ENCODE results near the gene JAZF1.

JAZF1 gene

GRCh38 chr7:27999829-28000228, 180.8 kb downstream of the JAZF1 start:
- no peak overlapping the region for H3K4me3 ChIP-seq (ENCODE audit: low read depth, low read length)
- TF ChIP-seq, protein P1, sequence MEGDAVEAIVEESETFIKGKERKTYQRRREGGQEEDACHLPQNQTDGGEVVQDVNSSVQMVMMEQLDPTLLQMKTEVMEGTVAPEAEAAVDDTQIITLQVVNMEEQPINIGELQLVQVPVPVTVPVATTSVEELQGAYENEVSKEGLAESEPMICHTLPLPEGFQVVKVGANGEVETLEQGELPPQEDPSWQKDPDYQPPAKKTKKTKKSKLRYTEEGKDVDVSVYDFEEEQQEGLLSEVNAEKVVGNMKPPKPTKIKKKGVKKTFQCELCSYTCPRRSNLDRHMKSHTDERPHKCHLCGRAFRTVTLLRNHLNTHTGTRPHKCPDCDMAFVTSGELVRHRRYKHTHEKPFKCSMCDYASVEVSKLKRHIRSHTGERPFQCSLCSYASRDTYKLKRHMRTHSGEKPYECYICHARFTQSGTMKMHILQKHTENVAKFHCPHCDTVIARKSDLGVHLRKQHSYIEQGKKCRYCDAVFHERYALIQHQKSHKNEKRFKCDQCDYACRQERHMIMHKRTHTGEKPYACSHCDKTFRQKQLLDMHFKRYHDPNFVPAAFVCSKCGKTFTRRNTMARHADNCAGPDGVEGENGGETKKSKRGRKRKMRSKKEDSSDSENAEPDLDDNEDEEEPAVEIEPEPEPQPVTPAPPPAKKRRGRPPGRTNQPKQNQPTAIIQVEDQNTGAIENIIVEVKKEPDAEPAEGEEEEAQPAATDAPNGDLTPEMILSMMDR (IDR thresholded peaks at IDR 0.05; ENCODE audit: borderline replicate concordance, insufficient read depth, low read depth, low read length) = no peak

DNA sequence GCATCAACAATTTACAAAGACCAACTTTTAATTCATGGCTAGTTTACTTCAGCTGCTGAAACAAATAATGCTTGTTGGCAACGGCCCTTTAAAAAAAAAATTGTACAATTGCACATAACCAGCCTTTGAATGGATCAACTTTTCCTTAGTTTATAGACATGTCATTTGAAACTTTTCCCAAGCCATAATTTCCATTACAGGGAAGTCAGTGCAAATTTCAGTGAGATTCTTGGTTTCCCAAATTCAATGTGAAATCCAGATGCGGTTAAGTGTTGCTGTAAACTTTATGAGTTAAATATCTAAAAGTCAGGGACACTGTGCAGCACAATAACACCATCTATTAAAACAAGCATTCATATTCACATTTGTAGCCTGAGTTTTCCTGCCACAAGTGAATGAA, 182.2 kb downstream of the JAZF1 start:
- TF ChIP-seq, protein P1 (IDR thresholded peaks at IDR 0.05; ENCODE audit: borderline replicate concordance, insufficient read depth, low read depth, low read length) = no peak
- H3K4me3 ChIP-seq (ENCODE audit: low read depth, low read length) = no peak overlapping the region

- H3K4me3 ChIP-seq (ENCODE audit: low read depth, low read length) = no peak overlapping the region
- TF ChIP-seq, protein P1 (IDR thresholded peaks at IDR 0.05; ENCODE audit: borderline replicate concordance, insufficient read depth, low read depth, low read length) = no peak
Measured at GRCh38 chr7:27997188-27997707, 183.3 kb downstream of the JAZF1 start.

DNA sequence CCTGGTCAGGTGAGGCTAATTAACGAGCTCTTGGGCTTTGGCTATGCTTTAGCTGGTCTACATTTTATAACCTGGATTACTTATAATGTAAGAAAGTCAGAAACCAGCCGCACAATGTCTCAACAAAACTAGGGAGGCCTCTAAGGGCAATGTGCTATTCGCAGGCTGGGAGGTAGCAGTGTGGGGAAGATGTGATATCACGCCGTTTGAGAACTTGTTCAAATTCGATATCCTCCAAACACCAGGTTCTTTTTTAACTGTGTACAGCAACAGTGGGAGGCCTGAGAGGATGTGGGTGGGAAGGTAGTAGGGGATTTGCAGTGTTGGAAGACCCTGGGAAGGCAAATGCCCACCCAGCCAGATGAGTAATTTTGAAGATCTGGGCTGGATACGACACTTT, 184.5 kb downstream of the JAZF1 start:
- no peak overlapping the region for H3K4me3 ChIP-seq (ENCODE audit: low read depth, low read length)
- TF ChIP-seq, protein P1 (IDR thresholded peaks at IDR 0.05; ENCODE audit: borderline replicate concordance, insufficient read depth, low read depth, low read length) = no peak

DNA sequence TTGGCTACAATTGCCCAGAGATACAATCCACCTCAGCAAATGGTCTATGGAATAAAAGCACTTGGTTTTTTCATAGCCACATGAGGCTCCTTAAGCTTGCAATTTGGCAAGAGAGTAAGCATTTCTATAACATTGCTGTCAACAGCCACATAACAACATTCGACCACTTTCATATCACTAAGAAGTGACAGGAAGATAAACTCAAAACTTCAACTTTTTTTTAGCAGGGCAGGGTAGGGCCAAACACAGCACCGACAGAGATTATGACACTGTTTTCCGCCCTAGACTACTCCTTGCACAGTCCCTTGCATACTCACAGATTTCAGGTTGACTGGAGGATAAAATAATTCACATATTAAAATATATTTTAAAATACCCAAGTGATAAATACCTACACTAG, 185.4 kb downstream of the JAZF1 start:
- H3K4me3 ChIP-seq (ENCODE audit: low read depth, low read length) = no peak overlapping the region
- TF ChIP-seq, protein P1 (IDR thresholded peaks at IDR 0.05; ENCODE audit: borderline replicate concordance, insufficient read depth, low read depth, low read length) = no peak

DNA sequence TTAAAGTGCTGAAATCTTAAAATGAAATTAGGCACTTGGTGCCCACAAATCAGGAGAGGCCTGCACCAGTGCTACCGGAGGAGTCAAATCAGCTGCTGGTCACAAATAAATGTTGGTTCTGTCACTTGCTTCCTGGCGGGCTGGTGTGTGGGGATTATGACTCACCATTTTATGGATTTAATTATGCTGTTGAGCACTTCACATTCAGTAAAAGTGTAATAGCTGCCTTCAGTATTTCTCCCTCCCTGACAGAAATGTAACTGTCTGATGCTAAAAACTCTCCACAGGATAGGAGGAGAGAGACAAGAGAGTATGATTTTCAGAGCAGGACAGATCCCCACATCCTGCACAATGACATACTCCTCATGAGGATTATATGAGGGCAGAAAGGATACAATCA, 186.0 kb downstream of the JAZF1 start:
- no peak overlapping the region for H3K4me3 ChIP-seq (ENCODE audit: low read depth, low read length)
- TF ChIP-seq, protein P1 (IDR thresholded peaks at IDR 0.05; ENCODE audit: borderline replicate concordance, insufficient read depth, low read depth, low read length) = no peak

DNA sequence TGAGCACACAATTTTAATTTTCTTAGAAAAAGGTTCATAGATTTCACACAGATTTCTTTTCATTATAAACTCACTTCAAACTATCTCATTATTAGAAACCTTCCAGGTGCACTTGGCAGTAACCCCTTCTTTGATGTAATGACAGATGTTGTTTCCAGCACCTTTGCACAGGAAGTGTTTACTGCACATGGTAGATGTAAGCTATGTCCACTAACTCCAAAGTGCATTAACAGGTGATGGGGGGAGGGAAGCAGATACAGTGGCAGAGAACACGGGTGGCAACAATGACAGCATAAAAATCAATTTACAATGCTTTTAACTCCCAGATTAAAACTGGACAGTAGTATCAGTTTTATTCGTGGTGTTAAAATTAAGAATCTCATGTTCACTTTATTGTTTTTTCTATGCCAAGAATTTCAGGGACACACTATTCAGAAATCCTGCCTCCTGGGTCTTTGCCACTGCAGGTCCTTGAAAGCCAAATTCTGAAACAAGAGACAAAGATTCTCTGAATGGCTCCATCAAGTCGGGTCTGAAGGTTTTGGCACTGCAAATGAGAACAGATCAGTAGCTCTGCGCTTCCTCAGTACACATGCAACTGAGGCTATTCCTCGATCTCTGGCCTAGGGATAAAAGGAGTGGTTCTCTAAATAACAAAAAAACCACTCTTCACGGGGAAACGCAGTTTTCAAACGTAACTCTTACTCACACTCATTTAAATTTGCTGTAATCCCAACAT, 187.7 kb downstream of the JAZF1 start:
- TF ChIP-seq, protein P1 (IDR thresholded peaks at IDR 0.05; ENCODE audit: borderline replicate concordance, insufficient read depth, low read depth, low read length) = no peak
- H3K4me3 ChIP-seq (ENCODE audit: low read depth, low read length) = no peak overlapping the region
